A549 (cell line): Measurements from ENCODE around the gene C14orf119. TPM values are rescaled to one million over a fixed set of nuclear protein-coding genes. Genes with fewer than 3 reads are reported as not detected.

Experiments
- ATAC-seq, 2 experiments: fragments of 200-7000 bp in 1 of 2; fragments of >200 bp in 1 of 2; cut with Nextera tagmentation in 1 of 2; cut with Tn5 transposase in 1 of 2; 3 replicates each; pipeline versions ENCODE4 v1.8.0 to v1.9.1; 2018 to 2020; ENCODE audit warnings: mild to moderate bottlenecking in 1 of 2, moderate library complexity in 1 of 2
- CTCF ChIA-PET: fragments of 300-600 bp; sonication (Branson Sonifier 250); formaldehyde crosslinking; extraction: SDS; loops from one replicate; lab custom pipeline; 2021; ENCODE audit warnings: antibody characterized with exemption, inconsistent platforms; lab: Yijun Ruan, JAX
- POLR2A ChIA-PET: fragments of 350-600 bp; formaldehyde crosslinking; extraction: SDS; loops from one replicate; lab custom pipeline; 2021; ENCODE audit warnings: antibody characterized with exemption, inconsistent platforms; lab: Yijun Ruan, JAX
- DNase-seq, 2 experiments: peaks; one replicate each; pipeline versions ENCODE4 v3.0.0 to v3.0.0-alpha.2; 2011 to 2016; ENCODE audit warnings: low read depth in 1 of 2, low spot score in 1 of 2
- FAIRE-seq: peaks from 2 replicates; lab custom pipeline; 2011; peaks lifted over from hg19 to GRCh38; lab: Jason Lieb, UNC
- H3K27ac ChIP-seq, 2 experiments: fragments of >200 bp; sonication (Bioruptor Twin); formaldehyde crosslinking; 3 replicates each; pipeline ENCODE4 v1.5.1; 2016 to 2017
- H3K4me1 ChIP-seq: fragments of >200 bp; sonication (Bioruptor Twin); formaldehyde crosslinking; 3 replicates; pipeline ENCODE4 v1.6.1; 2016
- H3K4me2 ChIP-seq: fragments of >200 bp; sonication (Bioruptor Twin); formaldehyde crosslinking; 3 replicates; pipeline ENCODE4 v1.6.1; 2016
- H3K4me3 ChIP-seq: fragments of >200 bp; sonication (Bioruptor Twin); formaldehyde crosslinking; 3 replicates; pipeline ENCODE4 v1.5.1; 2016
- H3K9me3 ChIP-seq: fragments of >200 bp; sonication (Bioruptor Twin); formaldehyde crosslinking; 3 replicates; pipeline ENCODE4 v1.6.1; 2016
- CTCF ChIP-seq: fragments of >200 bp; sonication (Bioruptor Twin); formaldehyde crosslinking; IDR thresholded peaks from 3 replicates; pipeline ENCODE4 v1.5.1; 2016
- ELK1 ChIP-seq: fragments of 150-350 bp; IDR thresholded peaks from 2 replicates; pipeline ENCODE4 v1.6.1; 2014; ENCODE audit warnings: low read depth, mild to moderate bottlenecking, low read length
- FOSL2 ChIP-seq, 2 experiments: fragments of 450-650 bp in 1 of 2; fragments of >200 bp in 1 of 2; sonication (Bioruptor Twin) in 1 of 2; formaldehyde crosslinking; IDR thresholded peaks; 2 replicates each; pipeline versions ENCODE4 v1.5.0 to v1.6.1; 2016 to 2020; ENCODE audit warnings: mild to moderate bottlenecking in 1 of 2, moderate library complexity in 1 of 2
- GATA3 ChIP-seq: IDR thresholded peaks from 2 replicates; pipeline ENCODE4 v1.6.1; 2012; ENCODE audit warnings: borderline replicate concordance
- HES2 ChIP-seq: fragments of >200 bp; sonication (Bioruptor Twin); formaldehyde crosslinking; IDR thresholded peaks from 2 replicates; pipeline ENCODE4 v1.6.1; 2016
- HOXB13 ChIP-seq: fragments of 250-450 bp; sonication (Bioruptor Pico); IDR thresholded peaks from 2 replicates; pipeline ENCODE4 v1.5.0; 2020; ENCODE audit warnings: low read depth, mild to moderate bottlenecking, moderate library complexity
- MAX ChIP-seq: IDR thresholded peaks from 2 replicates; pipeline ENCODE4 v1.6.1; 2012
- MAZ ChIP-seq: fragments of 150-350 bp; IDR thresholded peaks from 2 replicates; pipeline ENCODE4 v1.6.1; 2014; ENCODE audit warnings: antibody characterized with exemption, low read depth, low read length, borderline replicate concordance
- NR3C1 ChIP-seq: fragments of >200 bp; sonication (Bioruptor Twin); formaldehyde crosslinking; IDR thresholded peaks from 3 replicates; pipeline ENCODE4 v1.6.1; 2017
- POLR2A ChIP-seq: IDR thresholded peaks from 2 replicates; pipeline ENCODE4 v1.6.1; 2012; ENCODE audit warnings: mild to moderate bottlenecking, low read length
- RAD21 ChIP-seq, 2 experiments: fragments of >200 bp in 1 of 2; sonication (Bioruptor Twin) in 1 of 2; formaldehyde crosslinking in 1 of 2; IDR thresholded peaks in 1 of 2; conservative IDR thresholded peaks in 1 of 2; 2 replicates in 1 of 2; 3 replicates in 1 of 2; pipeline ENCODE4 v1.6.1; 2012 to 2018; ENCODE audit warnings: inconsistent platforms in 1 of 2
- RARB ChIP-seq: fragments of 250-450 bp; sonication (Bioruptor Pico); IDR thresholded peaks from 2 replicates; pipeline ENCODE4 v1.8.0; 2021; ENCODE audit warnings: mild to moderate bottlenecking, moderate library complexity
- RCOR1 ChIP-seq: fragments of 150-350 bp; IDR thresholded peaks from 2 replicates; pipeline ENCODE4 v1.6.1; 2014; ENCODE audit warnings: antibody characterized with exemption, low read length, low read depth
- REST ChIP-seq: fragments of 200-600 bp; sonication (generic); IDR thresholded peaks from 2 replicates; pipeline ENCODE4 v1.6.1; 2016; ENCODE audit warnings: antibody characterized with exemption, mild to moderate bottlenecking, moderate library complexity
- RFX5 ChIP-seq: fragments of 450-650 bp; IDR thresholded peaks from 2 replicates; pipeline ENCODE4 v1.7.1; 2014; ENCODE audit warnings: antibody characterized with exemption, mild to moderate bottlenecking, moderate library complexity
- SMC3 ChIP-seq: fragments of >200 bp; sonication (Bioruptor Twin); formaldehyde crosslinking; IDR thresholded peaks from 3 replicates; pipeline ENCODE4 v1.6.1; 2018; ENCODE audit warnings: inconsistent platforms
- TFCP2L1 ChIP-seq: fragments of 250-450 bp; sonication (Bioruptor Pico); IDR thresholded peaks from 2 replicates; pipeline ENCODE4 v1.5.0; 2021; ENCODE audit warnings: mild to moderate bottlenecking
- USF2 ChIP-seq: fragments of 450-650 bp; IDR thresholded peaks from 2 replicates; pipeline ENCODE4 v1.6.1; 2014; ENCODE audit warnings: antibody characterized with exemption
- WGBS: methylation state at CpG from one replicate; pipeline ENCODE4 v1.1.6; 2017; ENCODE audit errors: missing lambda C conversion rate; 5-methylcytosine and 5-hydroxymethylcytosine counted together
- polyA plus RNA-seq, 4 experiments: library from polyadenylated mRNA; depleted of rRNA in 3 of 4; stranded (reverse); fragments of >200 nt; fragmentation: RNase III in 1 of 4; extraction: RNeasy Plus Mini Kit Qiagen cat#74134 plus additional on column Dnase treatment in 1 of 4; gene quantifications; 2 replicates in 3 of 4; 3 replicates in 1 of 4; pipeline ENCODE4 v1.2.3, GENCODE V29; 2011 to 2017

Gene C14orf119
- polyA plus RNA-seq, 2 of the 4 experiments (the other 2 are of a cell fraction): 82.5 to 102 TPM

GRCh38 chr14:23047034-23047634 lies 48.2 kb upstream of the C14orf119 start:
- Histone ChIP-seq H3K4me2 (no peak overlapping the region), H3K9me3 (no peaks in the 10 kb centered on the region), H3K4me1 (no peaks in the 10 kb centered on the region), H3K4me3 (no peak overlapping the region), H3K27ac (0 out of 6 replicates have a peak overlapping the region, but pooled peaks of 1 of the 2 experiments have one; percentile 12)
- ChIA-PET CTCF (interaction anchor here (0.7 to 33.8 kb wide), 7 partner anchors 8 to 59 kb away, joined by 3 to 1206 read pairs (median 4); partner anchors contain the start of genes AJUBA and CDH24), POLR2A (no interaction called here)
- ATAC-seq (no peak), FAIRE-seq (no peak), DNase-seq (no peak)
- TF ChIP-seq RFX5 (no peak), MAX (no peak), NR3C1 (no peak), HOXB13 (no peak), CTCF (no peak), REST (no peak), RAD21 (conservative IDR thresholded peaks at IDR 0.05 in 1 of 2, IDR thresholded peaks at IDR 0.05 in 1 of 2) (no peak)
- WGBS: 60% methylated on average over 6 of the region's 6 CpGs

- no peak for DNase-seq
- Histone ChIP-seq H3K4me2 (no peak overlapping the region), H3K9me3 (no peaks in the 10 kb centered on the region), H3K27ac (no peak overlapping the region), H3K4me1 (no peaks in the 10 kb centered on the region), H3K4me3 (no peak overlapping the region)
- TF ChIP-seq POLR2A (no peak), RARB (no peak), HES2 (no peak), USF2 (no peak), ELK1 (no peak), GATA3 (no peak), SMC3 (no peak), TFCP2L1 (CRISPR knock-in tag) (no peak), RCOR1 (no peak), MAX (no peak), MAZ (no peak), FOSL2 (IDR thresholded peaks at IDR 0.05) (no peak), FOSL2 (CRISPR knock-in tag; IDR thresholded peaks at IDR 0.05) (no peak)
- no peak for ATAC-seq
- FAIRE-seq: no peak
- CTCF ChIA-PET: interaction anchor here (0.7 to 33.8 kb wide), 6 partner anchors 10 to 60 kb away, joined by 3 to 1206 read pairs (median 3); partner anchors contain the start of genes AJUBA and CDH24
- POLR2A ChIA-PET: no interaction called here
- 94% methylated on average over 63 of the region's 85 CpGs for WGBS
Measured at GRCh38 chr14:23047751-23048693, 47.3 kb upstream of the C14orf119 start.
